Endothelial cell of umbilical vein (primary cell): ENCODE measurements around the gene MYO5B. TPM values are rescaled to one million over a fixed set of nuclear protein-coding genes. Genes with fewer than 3 reads are reported as not detected.

Experiments
- BruUV-seq: library from RNA; stranded (reverse); fragments of 400-500 nt; replicated peaks from 2 replicates; lab custom pipeline; 2021; lab: Mats Ljungman, UMichigan
- CTCF ChIA-PET: fragments of 300-600, 350-600 bp; sonication (Branson Sonifier 250); formaldehyde crosslinking; loops from one replicate; lab custom pipeline; 2021; ENCODE audit warnings: antibody characterized with exemption, inconsistent platforms; lab: Charles Lee
- POLR2A ChIA-PET: fragments of 300-600, 350-600 bp; sonication (Branson Sonifier 250); formaldehyde crosslinking; loops from one replicate; lab custom pipeline; 2021; ENCODE audit warnings: antibody characterized with exemption, inconsistent platforms; lab: Charles Lee
- DNase-seq: peaks from one replicate; pipeline ENCODE4 v3.0.0-alpha.2; 2011; ENCODE audit warnings: low read depth, low spot score
- FAIRE-seq: peaks from 2 replicates; lab custom pipeline; 2011; peaks lifted over from hg19 to GRCh38; lab: Jason Lieb, UNC
- H2AFZ ChIP-seq: 2 replicates; pipeline ENCODE4 v1.6.0; 2012; ENCODE audit warnings: low read depth, low read length, control low read depth, inconsistent platforms
- H3K27ac ChIP-seq: 2 replicates; pipeline ENCODE4 v1.5.1; 2011; ENCODE audit warnings: low read depth, mild to moderate bottlenecking, control low read depth, low read length, moderate library complexity; ENCODE audit not compliant: insufficient read depth
- H3K27me3 ChIP-seq, 2 experiments: 2 replicates each; pipeline versions ENCODE4 v1.6.0 to v1.6.1; 2011; ENCODE audit warnings: low read length in 2 of 2, mixed read lengths in 1 of 2; ENCODE audit not compliant: control insufficient read depth in 2 of 2, insufficient read depth in 2 of 2
- H3K36me3 ChIP-seq, 2 experiments: 2 replicates in 1 of 2; 3 replicates in 1 of 2; pipeline ENCODE4 v1.5.1; 2011; ENCODE audit warnings: low read length in 2 of 2, mild to moderate bottlenecking in 1 of 2, moderate library complexity in 1 of 2; ENCODE audit not compliant: control insufficient read depth in 2 of 2, insufficient read depth in 2 of 2; ENCODE audit errors: extremely low read depth in 1 of 2
- H3K4me1 ChIP-seq: 3 replicates; pipeline ENCODE4 v1.5.1; 2011; ENCODE audit warnings: mild to moderate bottlenecking, low read length; ENCODE audit not compliant: control insufficient read depth, insufficient read depth; ENCODE audit errors: extremely low read depth
- H3K4me2 ChIP-seq: 2 replicates; pipeline ENCODE4 v1.6.1; 2011; ENCODE audit warnings: low read length, control low read depth, mixed read lengths; ENCODE audit not compliant: insufficient read depth
- H3K4me3 ChIP-seq, 3 experiments: fragments of 200-600 bp in 1 of 3; sonication (generic), shearing (Covaris generic) in 1 of 3; replicated peaks in 1 of 3; 2 replicates each; pipeline ENCODE4 v1.5.1; 2011 to 2016; ENCODE audit warnings: control low read depth in 3 of 3, low read length in 3 of 3, mild to moderate bottlenecking in 2 of 3, inconsistent platforms in 1 of 3, low read depth in 1 of 3, moderate library complexity in 1 of 3; ENCODE audit not compliant: insufficient read depth in 1 of 3
- H3K79me2 ChIP-seq: 2 replicates; pipeline ENCODE4 v1.6.0; 2012; ENCODE audit warnings: low read length, inconsistent platforms; ENCODE audit not compliant: control insufficient read depth, insufficient read depth
- H3K9ac ChIP-seq: replicated peaks from 2 replicates; pipeline ENCODE3; 2011; ENCODE audit warnings: low read length, control low read depth; ENCODE audit not compliant: insufficient read depth; ENCODE audit errors: extremely low read depth
- H3K9me1 ChIP-seq: replicated peaks from 3 replicates; pipeline ENCODE4 v1.6.0; 2011; ENCODE audit warnings: mild to moderate bottlenecking, low read length; ENCODE audit not compliant: control insufficient read depth, insufficient read depth; ENCODE audit errors: extremely low read depth
- H3K9me3 ChIP-seq: replicated peaks from 2 replicates; pipeline ENCODE4 v1.5.1; 2012; ENCODE audit warnings: low read length, inconsistent platforms; ENCODE audit not compliant: control insufficient read depth, insufficient read depth
- H4K20me1 ChIP-seq: replicated peaks from 2 replicates; pipeline ENCODE3; 2011; ENCODE audit warnings: mild to moderate bottlenecking, low read length; ENCODE audit not compliant: control insufficient read depth, insufficient read depth; ENCODE audit errors: extremely low read depth
- CTCF ChIP-seq, 2 donors: IDR thresholded peaks; 1 replicate in 1 of 2; 2 replicates in 1 of 2; pipeline ENCODE4 v1.5.1; 2011; ENCODE audit warnings: low read length in 2 of 2, mild to moderate bottlenecking in 2 of 2, moderate library complexity in 2 of 2, control low read depth in 1 of 2, inconsistent platforms in 1 of 2, low read depth in 1 of 2; ENCODE audit not compliant: insufficient read depth in 1 of 2; ENCODE audit errors: extremely low read depth in 1 of 2
- EZH2 ChIP-seq: IDR thresholded peaks from 2 replicates; pipeline ENCODE4 v1.6.1; 2012; ENCODE audit warnings: borderline replicate concordance, low read depth, mild to moderate bottlenecking, moderate library complexity, low read length, inconsistent platforms; ENCODE audit not compliant: severe bottlenecking
- FOS ChIP-seq: IDR thresholded peaks from 2 replicates; pipeline ENCODE4 v1.6.1; 2011; ENCODE audit warnings: mild to moderate bottlenecking, low read length, moderate library complexity, borderline replicate concordance; ENCODE audit not compliant: insufficient read depth
- GATA2 ChIP-seq: IDR thresholded peaks from 2 replicates; pipeline ENCODE4 v1.7.0; 2011; ENCODE audit warnings: low read depth, mild to moderate bottlenecking, moderate library complexity, mixed read lengths, low read length; ENCODE audit not compliant: insufficient read length, insufficient read depth
- JUN ChIP-seq: IDR thresholded peaks from 2 replicates; pipeline ENCODE4 v1.6.1; 2011; ENCODE audit warnings: borderline replicate concordance, low read depth; ENCODE audit not compliant: insufficient read length, insufficient read depth
- MAX ChIP-seq: IDR thresholded peaks from 2 replicates; pipeline ENCODE4 v1.6.1; 2011; ENCODE audit not compliant: insufficient read depth, insufficient read length
- MYC ChIP-seq: IDR thresholded peaks from one replicate; pipeline ENCODE4 v1.6.1; 2011; ENCODE audit warnings: mild to moderate bottlenecking, low read depth, low read length
- POLR2A ChIP-seq: IDR thresholded peaks from 2 replicates; pipeline ENCODE4 v1.6.1; 2012; ENCODE audit warnings: low read depth, mild to moderate bottlenecking, control low read depth, low read length
- POLR2AphosphoS5 ChIP-seq: IDR thresholded peaks from 2 replicates; pipeline ENCODE4 v1.6.1; 2012; ENCODE audit warnings: low read depth, mild to moderate bottlenecking, control low read depth, low read length, moderate library complexity; ENCODE audit not compliant: insufficient read depth
- dilution Hi-C: fragments of 300-500 bp; cut with MboI; formaldehyde crosslinking; loops from one replicate; pipeline ENCODE4 v1.15.0; 2019; ENCODE audit warnings: low sequenced_read_pairs; ENCODE audit not compliant: extremely low pct_ligation_motif_present
- intact Hi-C: fragments of 100-400 bp; cut with micrococcal nuclease; formaldehyde crosslinking; loops from one replicate; pipeline ENCODE4 v1.10.0; 2022
- polyA plus RNA-seq, 4 experiments: library from polyadenylated mRNA; depleted of rRNA in 3 of 4; stranded (reverse) in 3 of 4; unstranded in 1 of 4; fragments of >200 nt; gene quantifications; 2 replicates each; pipeline versions ENCODE4 v1.2.1 to v1.2.3, GENCODE V29; 2011 to 2012; ENCODE audit warnings: missing spikeins in 1 of 4
- total RNA-seq: library from RNA; stranded (reverse); gene quantifications from 2 replicates; pipeline ENCODE4 v1.2.3, GENCODE V29; 2021

MYO5B gene
- total and polyA plus RNA-seq, 2 donors (not counting 3 experiments of a cell fraction or from before 2014, with no cell fraction given): 0.54 to 1.1 TPM

- intact Hi-C loops: no loop called here
- no peak for TF ChIP-seq MAX
- TF ChIP-seq GATA2: no peak
- no peak for TF ChIP-seq POLR2A
- TF ChIP-seq POLR2AphosphoS5: no peak
- no peak for TF ChIP-seq EZH2
- no peak for TF ChIP-seq FOS
- TF ChIP-seq MYC: no peak
- no peak for TF ChIP-seq JUN
- no peak for TF ChIP-seq CTCF (IDR thresholded peaks at IDR 0.05; ENCODE audit: extremely low read depth in 1 of 2, insufficient read depth in 1 of 2, low read depth in 1 of 2, low read length in 2 of 2)
- no TSS peak for BruUV-seq
Observed at GRCh38 chr18:49833814-49834213, 361.1 kb downstream of the MYO5B start.

More at GRCh38 chr18:49833814-49834213, 361.1 kb downstream of the MYO5B start:
- DNase-seq (no peak), FAIRE-seq (no peak)
- no peaks in the 10 kb centered on the region for H3K36me3 ChIP-seq
- no peaks in the 10 kb centered on the region for H3K4me1 ChIP-seq
- dilution Hi-C loops: no loop called here
- no peaks in the 10 kb centered on the region for H4K20me1 ChIP-seq
- H3K4me2 ChIP-seq: no peak overlapping the region
- H3K79me2 ChIP-seq: no peaks in the 10 kb centered on the region
- no peak overlapping the region for H3K4me3 ChIP-seq
- CTCF ChIA-PET: interaction anchor here (2.7 kb wide), 1 partner anchor 25 kb away, joined by 10 read pairs; no protein-coding TSS in a partner anchor
- POLR2A ChIA-PET: no interaction called here
- no peak overlapping the region for H3K27ac ChIP-seq
- H3K9ac ChIP-seq: no peak overlapping the region
- no peaks in the 10 kb centered on the region for H3K27me3 ChIP-seq
- H2AFZ ChIP-seq: no peak overlapping the region
- H3K9me3 ChIP-seq: no peaks in the 10 kb centered on the region
- no peaks in the 10 kb centered on the region for H3K9me1 ChIP-seq
